HL-60 (cell line): ENCODE results near the gene NKAIN4.

Experiments used
- DNase-seq, 2 experiments: peaks; one replicate each; pipeline ENCODE4 v3.0.0-alpha.2; 2010 to 2020; ENCODE audit warnings: low read depth in 1 of 2, low spot score in 1 of 2
- H3K27ac ChIP-seq: fragments of 250-450 bp; sonication (Bioruptor Pico); replicated peaks from 2 replicates; pipeline ENCODE4 v1.5.1; 2020; ENCODE audit warnings: mild to moderate bottlenecking, moderate library complexity
- H3K27me3 ChIP-seq: fragments of 250-450 bp; sonication (Bioruptor Pico); 2 replicates; pipeline ENCODE4 v1.5.1; 2021; ENCODE audit warnings: mild to moderate bottlenecking, moderate library complexity; ENCODE audit not compliant: insufficient read depth, poor library complexity, severe bottlenecking
- H3K4me3 ChIP-seq: replicated peaks from 2 replicates; pipeline ENCODE4 v1.5.1; 2011; ENCODE audit warnings: mild to moderate bottlenecking, control low read depth, low read length; ENCODE audit not compliant: insufficient read depth
- GABPA ChIP-seq: IDR thresholded peaks from 2 replicates; pipeline ENCODE4 v1.6.1; 2012; ENCODE audit warnings: low read depth
- POLR2AphosphoS5 ChIP-seq: IDR thresholded peaks from 2 replicates; pipeline ENCODE4 v1.6.1; 2012; ENCODE audit warnings: low read depth
- SPI1 ChIP-seq: IDR thresholded peaks from 2 replicates; pipeline ENCODE4 v1.6.1; 2012; ENCODE audit warnings: low read depth, mild to moderate bottlenecking, borderline replicate concordance
- TF ChIP-seq, protein P1 (sequence below): IDR thresholded peaks from one replicate; pipeline ENCODE4 v1.5.1; 2011; ENCODE audit warnings: low read length, control low read depth, inconsistent platforms; ENCODE audit not compliant: insufficient read depth
- TF ChIP-seq, protein P2 (sequence below): IDR thresholded peaks from 2 replicates; pipeline ENCODE4 v1.6.1; 2012; ENCODE audit warnings: low read depth; ENCODE audit not compliant: insufficient replicate concordance

Gene NKAIN4

DNA sequence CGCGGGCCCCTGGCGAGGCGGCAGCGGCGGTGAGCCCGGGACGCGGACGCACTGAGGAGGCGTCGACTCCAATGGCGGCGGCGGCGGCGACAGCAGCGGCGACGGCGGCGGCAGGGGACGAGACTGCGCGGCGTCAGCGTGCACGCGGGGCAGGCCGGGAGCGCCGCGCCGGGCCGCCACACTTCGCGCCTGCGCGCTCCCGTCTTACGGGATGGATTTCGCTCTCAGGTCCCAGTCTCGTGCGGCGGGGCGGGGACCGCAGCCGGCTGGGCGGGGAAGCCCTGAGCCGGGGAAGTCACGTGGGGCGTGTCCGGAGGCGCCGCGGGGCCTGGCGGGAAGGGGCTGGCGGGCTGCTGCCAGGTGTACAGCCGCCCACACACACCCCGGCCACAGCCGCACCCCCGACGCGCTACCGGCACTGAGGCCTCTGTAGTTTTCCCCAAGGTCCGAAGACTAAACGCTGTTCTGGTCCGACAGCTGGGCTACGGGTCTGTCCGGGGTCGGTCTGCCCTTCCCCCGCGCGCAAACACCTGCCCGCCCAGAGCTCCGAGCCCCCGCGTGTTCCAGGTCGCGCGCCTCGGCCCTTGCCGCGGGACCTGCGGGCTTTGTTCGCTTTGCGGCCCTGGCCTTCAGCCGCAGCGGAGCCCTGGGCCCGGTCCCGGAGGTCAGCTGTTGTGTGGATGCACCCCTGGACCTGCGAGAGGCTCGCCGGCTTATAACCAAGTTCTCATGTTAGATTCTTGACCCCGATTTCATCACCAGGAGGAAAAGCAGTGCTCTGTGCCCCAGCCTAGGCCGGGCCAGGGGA, 38.0 kb downstream of the NKAIN4 start, which contains the start of gene YTHDF1:
YTHDF1 (minus strand) TSS at position 91 of the 808 bp plus-strand sequence. CDS start 239 bp downstream, outside the sequence.
- peak; percentile 89 to 95 for DNase-seq
- Histone ChIP-seq H3K4me3 (peak within 1 kb of the TSS; percentile 78), H3K27me3 (peaks cover 5% of the 10 kb centered on the region), H3K27ac (peak within 1 kb of the TSS; percentile 80)
- peak; percentile 36; the same call in 1 of the 2 replicates for TF ChIP-seq POLR2AphosphoS5
- TF ChIP-seq, protein P1, sequence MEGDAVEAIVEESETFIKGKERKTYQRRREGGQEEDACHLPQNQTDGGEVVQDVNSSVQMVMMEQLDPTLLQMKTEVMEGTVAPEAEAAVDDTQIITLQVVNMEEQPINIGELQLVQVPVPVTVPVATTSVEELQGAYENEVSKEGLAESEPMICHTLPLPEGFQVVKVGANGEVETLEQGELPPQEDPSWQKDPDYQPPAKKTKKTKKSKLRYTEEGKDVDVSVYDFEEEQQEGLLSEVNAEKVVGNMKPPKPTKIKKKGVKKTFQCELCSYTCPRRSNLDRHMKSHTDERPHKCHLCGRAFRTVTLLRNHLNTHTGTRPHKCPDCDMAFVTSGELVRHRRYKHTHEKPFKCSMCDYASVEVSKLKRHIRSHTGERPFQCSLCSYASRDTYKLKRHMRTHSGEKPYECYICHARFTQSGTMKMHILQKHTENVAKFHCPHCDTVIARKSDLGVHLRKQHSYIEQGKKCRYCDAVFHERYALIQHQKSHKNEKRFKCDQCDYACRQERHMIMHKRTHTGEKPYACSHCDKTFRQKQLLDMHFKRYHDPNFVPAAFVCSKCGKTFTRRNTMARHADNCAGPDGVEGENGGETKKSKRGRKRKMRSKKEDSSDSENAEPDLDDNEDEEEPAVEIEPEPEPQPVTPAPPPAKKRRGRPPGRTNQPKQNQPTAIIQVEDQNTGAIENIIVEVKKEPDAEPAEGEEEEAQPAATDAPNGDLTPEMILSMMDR: no peak

DNA sequence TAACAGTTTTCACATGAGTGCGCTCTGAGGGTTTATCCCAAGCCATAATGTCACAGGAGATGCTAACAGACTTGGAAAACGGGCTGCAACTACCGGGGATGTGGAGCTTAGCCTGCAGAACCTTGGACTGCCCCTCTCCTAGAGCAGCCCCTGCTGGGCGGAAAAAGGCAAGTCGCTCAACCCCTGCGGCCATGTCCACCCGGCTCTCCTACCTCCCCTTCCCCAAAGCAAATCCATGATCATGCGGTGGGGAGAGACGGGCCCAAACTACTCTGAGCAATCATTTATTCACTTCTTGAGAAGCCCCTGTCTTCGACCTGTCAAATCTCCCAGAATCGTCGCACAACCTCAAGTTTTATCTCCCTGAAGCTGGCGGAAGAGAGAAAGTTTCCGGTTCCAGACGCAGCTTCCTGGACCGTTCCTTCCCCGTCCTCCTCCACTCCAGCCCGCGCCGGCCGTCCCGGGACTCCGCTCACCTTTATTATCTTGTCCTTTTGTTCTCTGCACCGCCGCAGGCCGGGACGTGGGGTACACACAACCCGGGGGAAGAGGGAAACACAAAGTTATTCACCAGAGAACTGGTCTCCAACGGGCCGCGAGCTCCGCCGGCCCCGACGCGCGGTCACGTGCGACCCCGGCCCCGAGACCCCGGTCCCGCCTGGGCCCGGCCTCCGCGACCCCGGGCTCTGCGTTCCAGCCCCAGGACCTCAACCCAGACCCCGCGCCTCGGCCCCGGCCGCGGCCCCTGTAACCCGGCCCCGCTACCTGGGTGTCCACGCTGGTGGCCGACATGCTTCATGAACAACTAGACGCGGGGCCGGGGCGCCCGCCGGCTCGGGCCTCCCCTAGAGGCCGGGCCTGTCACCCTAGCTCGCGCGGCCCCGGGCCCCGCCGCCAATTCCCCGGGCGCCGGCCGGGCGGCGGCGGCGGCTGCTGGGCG, 38.9 kb downstream of the NKAIN4 start:
- DNase-seq: peak in 1 of 2 experiments; percentile 27
- TF ChIP-seq, protein P2, sequence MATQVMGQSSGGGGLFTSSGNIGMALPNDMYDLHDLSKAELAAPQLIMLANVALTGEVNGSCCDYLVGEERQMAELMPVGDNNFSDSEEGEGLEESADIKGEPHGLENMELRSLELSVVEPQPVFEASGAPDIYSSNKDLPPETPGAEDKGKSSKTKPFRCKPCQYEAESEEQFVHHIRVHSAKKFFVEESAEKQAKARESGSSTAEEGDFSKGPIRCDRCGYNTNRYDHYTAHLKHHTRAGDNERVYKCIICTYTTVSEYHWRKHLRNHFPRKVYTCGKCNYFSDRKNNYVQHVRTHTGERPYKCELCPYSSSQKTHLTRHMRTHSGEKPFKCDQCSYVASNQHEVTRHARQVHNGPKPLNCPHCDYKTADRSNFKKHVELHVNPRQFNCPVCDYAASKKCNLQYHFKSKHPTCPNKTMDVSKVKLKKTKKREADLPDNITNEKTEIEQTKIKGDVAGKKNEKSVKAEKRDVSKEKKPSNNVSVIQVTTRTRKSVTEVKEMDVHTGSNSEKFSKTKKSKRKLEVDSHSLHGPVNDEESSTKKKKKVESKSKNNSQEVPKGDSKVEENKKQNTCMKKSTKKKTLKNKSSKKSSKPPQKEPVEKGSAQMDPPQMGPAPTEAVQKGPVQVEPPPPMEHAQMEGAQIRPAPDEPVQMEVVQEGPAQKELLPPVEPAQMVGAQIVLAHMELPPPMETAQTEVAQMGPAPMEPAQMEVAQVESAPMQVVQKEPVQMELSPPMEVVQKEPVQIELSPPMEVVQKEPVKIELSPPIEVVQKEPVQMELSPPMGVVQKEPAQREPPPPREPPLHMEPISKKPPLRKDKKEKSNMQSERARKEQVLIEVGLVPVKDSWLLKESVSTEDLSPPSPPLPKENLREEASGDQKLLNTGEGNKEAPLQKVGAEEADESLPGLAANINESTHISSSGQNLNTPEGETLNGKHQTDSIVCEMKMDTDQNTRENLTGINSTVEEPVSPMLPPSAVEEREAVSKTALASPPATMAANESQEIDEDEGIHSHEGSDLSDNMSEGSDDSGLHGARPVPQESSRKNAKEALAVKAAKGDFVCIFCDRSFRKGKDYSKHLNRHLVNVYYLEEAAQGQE: no peak
- TF ChIP-seq SPI1 (no peak), GABPA (peak; percentile 48), POLR2AphosphoS5 (no peak; the same call in 1 of the 2 replicates)
- TF ChIP-seq, protein P1: peak; percentile 20

DNA sequence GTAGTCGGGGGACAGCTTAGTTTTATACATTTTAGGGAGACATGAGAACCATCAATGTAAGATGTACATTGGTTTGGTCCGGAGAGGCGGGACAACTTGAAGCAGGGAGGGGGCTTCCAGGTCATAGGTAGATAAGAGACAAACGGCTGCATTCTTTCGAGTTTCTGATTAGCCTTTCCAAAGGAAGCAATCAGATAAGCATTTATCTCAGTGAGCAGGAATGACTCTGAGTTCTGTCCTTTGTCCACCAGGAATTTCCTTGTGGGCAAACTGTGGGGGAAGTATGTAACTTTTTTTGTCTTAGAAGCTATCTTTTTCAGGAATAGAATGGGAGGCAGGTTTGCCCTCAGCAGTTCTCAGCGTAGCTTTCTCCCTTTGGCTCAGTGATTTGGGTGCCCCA, 39.7 kb downstream of the NKAIN4 start:
- Histone ChIP-seq H3K4me3 (no peak overlapping the region), H3K27me3 (peaks cover 2% of the 10 kb centered on the region), H3K27ac (no peak overlapping the region)
- DNase-seq: no peak
- TF ChIP-seq, protein P2: no peak
- TF ChIP-seq, protein P1: no peak
- no peak for TF ChIP-seq SPI1
- no peak for TF ChIP-seq GABPA
- TF ChIP-seq POLR2AphosphoS5: no peak

More for the DNA sequence above, 38.9 kb downstream of the NKAIN4 start:
- Histone ChIP-seq H3K27ac (peak overlapping the region; percentile 80), H3K27me3 (peaks cover 2% of the 10 kb centered on the region), H3K4me3 (peak overlapping the region; percentile 78)
